K562 (cell line): ENCODE data around the gene HDAC3. TPM values are rescaled to one million over a fixed set of nuclear protein-coding genes. Genes with fewer than 3 reads are reported as not detected.

ENCODE experiments used
- ATF4 ChIP-seq: fragments of 450-650 bp; formaldehyde crosslinking; IDR thresholded peaks from 2 replicates; pipeline ENCODE4 v1.4.0; 2022; ENCODE audit warnings: mild to moderate bottlenecking, moderate library complexity
- CCNT2 ChIP-seq: IDR thresholded peaks from 2 replicates; pipeline ENCODE4 v1.6.1; 2011; ENCODE audit warnings: borderline replicate concordance, low read depth, mild to moderate bottlenecking, moderate library complexity, mixed read lengths, low read length; ENCODE audit not compliant: insufficient read length; ENCODE audit errors: extremely low read depth
- E2F6 ChIP-seq, 2 experiments: IDR thresholded peaks; 2 replicates each; pipeline ENCODE4 v1.6.1; 2011; ENCODE audit warnings: borderline replicate concordance in 1 of 2, control low read depth in 1 of 2, low read depth in 1 of 2, low read length in 1 of 2, mild to moderate bottlenecking in 1 of 2, mixed read lengths in 1 of 2, moderate library complexity in 1 of 2; ENCODE audit not compliant: insufficient read depth in 1 of 2, insufficient read length in 1 of 2, poor library complexity in 1 of 2, severe bottlenecking in 1 of 2; ENCODE audit errors: extremely low read depth in 1 of 2
- ETS2 ChIP-seq: IDR thresholded peaks from 2 replicates; pipeline ENCODE4 v1.6.1; 2016; ENCODE audit warnings: borderline replicate concordance, missing genetic modification characterization, mild to moderate bottlenecking, moderate library complexity, missing compliant biosample characterization; ENCODE audit not compliant: poor library complexity, severe bottlenecking
- FOXA3 ChIP-seq, 2 experiments: fragments of 450-650 bp in 1 of 2; sonication (generic) in 1 of 2; formaldehyde crosslinking; IDR thresholded peaks in 1 of 2; conservative IDR thresholded peaks in 1 of 2; 2 replicates each; pipeline versions ENCODE4 v1.4.0 to v1.8.0; 2020 to 2022; ENCODE audit warnings: mild to moderate bottlenecking in 2 of 2, missing genetic modification reagents in 1 of 2
- HDAC1 ChIP-seq, 2 experiments: fragments of 450-650 bp; IDR thresholded peaks; 2 replicates each; pipeline ENCODE4 v1.6.1; 2016 to 2017; ENCODE audit warnings: inconsistent platforms in 1 of 2, mild to moderate bottlenecking in 1 of 2, moderate library complexity in 1 of 2
- JUND ChIP-seq, 2 experiments: IDR thresholded peaks; 2 replicates in 1 of 2; 3 replicates in 1 of 2; pipeline ENCODE4 v1.6.1; 2011; ENCODE audit warnings: borderline replicate concordance in 2 of 2, low read depth in 2 of 2, low read length in 2 of 2, improper control_type of control experiment in 1 of 2, missing biosample characterization in 1 of 2, missing genetic modification characterization in 1 of 2, missing genetic modification reagents in 1 of 2
- MAFG ChIP-seq: fragments of 450-650 bp; conservative IDR thresholded peaks from 2 replicates; pipeline ENCODE4 v1.6.1; 2016; ENCODE audit warnings: missing genetic modification characterization, missing compliant biosample characterization
- MAZ ChIP-seq, 2 experiments: fragments of 450-650 bp in 1 of 2; sonication (generic) in 1 of 2; formaldehyde crosslinking; IDR thresholded peaks in 1 of 2; conservative IDR thresholded peaks in 1 of 2; 2 replicates each; pipeline versions ENCODE4 v1.4.0 to v1.5.0; 2020; ENCODE audit warnings: mild to moderate bottlenecking in 1 of 2, missing genetic modification reagents in 1 of 2
- MCM7 ChIP-seq, 2 experiments: fragments of 450-650 bp; IDR thresholded peaks; 2 replicates each; pipeline ENCODE4 v1.6.1; 2016 to 2018
- MEF2A ChIP-seq: IDR thresholded peaks from 2 replicates; pipeline ENCODE4 v1.6.1; 2011; ENCODE audit warnings: low read depth, mild to moderate bottlenecking, low read length, moderate library complexity; ENCODE audit not compliant: control insufficient read depth
- PHF8 ChIP-seq: fragments of 200-600 bp; sonication (generic); IDR thresholded peaks from 2 replicates; pipeline ENCODE4 v1.6.1; 2012; ENCODE audit warnings: mixed run types, mild to moderate bottlenecking, inconsistent platforms, low read length, moderate library complexity, borderline replicate concordance
- RB1 ChIP-seq: fragments of 450-650 bp; IDR thresholded peaks from 2 replicates; pipeline ENCODE4 v1.6.1; 2017; ENCODE audit warnings: low read depth, mild to moderate bottlenecking
- SPI1 ChIP-seq: IDR thresholded peaks from 2 replicates; pipeline ENCODE4 v1.6.1; 2011; ENCODE audit warnings: low read depth, low read length, control low read depth, borderline replicate concordance
- TEAD2 ChIP-seq: fragments of 450-650 bp; IDR thresholded peaks from 2 replicates; pipeline ENCODE4 v1.6.1; 2016; ENCODE audit warnings: missing genetic modification characterization, control low read depth, missing compliant biosample characterization
- U2AF2 ChIP-seq: fragments of 200-400 bp; formaldehyde crosslinking; optimal IDR thresholded peaks from 2 replicates; pipeline ENCODE3; 2017; ENCODE audit warnings: low read depth, mild to moderate bottlenecking, low read length
- VEZF1 ChIP-seq: fragments of 200-800 bp; sonication (Bioruptor generic); IDR thresholded peaks from 2 replicates; pipeline ENCODE4 v1.6.1; 2017; ENCODE audit warnings: missing genetic modification characterization, missing compliant biosample characterization
- ZC3H11A ChIP-seq: IDR thresholded peaks from 2 replicates; pipeline ENCODE4 v1.6.1; 2012; ENCODE audit warnings: low read depth, low read length, improper control_type of control experiment
- ZFP1 ChIP-seq: fragments of 450-650 bp; formaldehyde crosslinking; IDR thresholded peaks from 2 replicates; pipeline ENCODE4 v1.4.0; 2020; ENCODE audit warnings: mild to moderate bottlenecking, mixed read lengths
- ZFPM2 ChIP-seq: fragments of 250-450 bp; sonication (Bioruptor Pico); IDR thresholded peaks from 2 replicates; pipeline ENCODE4 v1.5.1; 2022; ENCODE audit warnings: mild to moderate bottlenecking
- ZNF12 ChIP-seq: sonication (generic); formaldehyde crosslinking; IDR thresholded peaks from 2 replicates; pipeline ENCODE4 v1.4.0; 2020; ENCODE audit warnings: mild to moderate bottlenecking, missing genetic modification reagents
- ZNF146 ChIP-seq: IDR thresholded peaks from one replicate; pipeline ENCODE4 v1.6.1; 2018; ENCODE audit warnings: missing compliant biosample characterization; ENCODE audit not compliant: unreplicated experiment
- ZNF224 ChIP-seq: sonication (generic); formaldehyde crosslinking; IDR thresholded peaks from 2 replicates; pipeline ENCODE4 v1.8.0; 2022; ENCODE audit warnings: mild to moderate bottlenecking, missing genetic modification reagents
- ZNF764 ChIP-seq: fragments of 250-450 bp; sonication (Bioruptor Pico); IDR thresholded peaks from 2 replicates; pipeline ENCODE4 v1.4.0; 2020; ENCODE audit warnings: low read depth, mild to moderate bottlenecking, moderate library complexity
- polyA plus RNA-seq, 8 experiments: library from polyadenylated mRNA; depleted of rRNA in 4 of 8; stranded (reverse) in 5 of 8; unstranded in 3 of 8; fragments of >200 nt; fragmentation: Nextera tagmentation in 2 of 8; fragmentation: Illumina TruSeq in 1 of 8; extraction: Ambion mirVana in 2 of 8; extraction: Trizol in 1 of 8; gene quantifications; 2 replicates each; pipeline versions ENCODE4 v1.2.1 to v1.2.3, GENCODE V29; 2011 to 2014; ENCODE audit warnings: inconsistent platforms in 1 of 8, missing spikeins in 1 of 8
- total RNA-seq, 7 experiments: library from RNA; depleted of rRNA in 6 of 7; stranded (reverse); fragments of >200 nt in 6 of 7; fragmentation: Illumina TruSeq in 2 of 7; extraction: Trizol in 2 of 7; gene quantifications; 2 replicates each; pipeline versions ENCODE4 v1.2.1 to v1.2.3, GENCODE V29; 2011 to 2021; ENCODE audit warnings: low replicate concordance in 1 of 7

The HDAC3 gene
- total and polyA plus RNA-seq, 9 of the 15 experiments (the other 6 are each of a cell fraction or from before 2014, with no cell fraction given) = 89.7 to 191 (median 119) TPM

- TF ChIP-seq VEZF1 (CRISPR knock-in tag) = peak; percentile 89
- TF ChIP-seq ETS2 = no peak
- no peak for TF ChIP-seq ZC3H11A
- peak; percentile 52; the same call in 1 of the 2 replicates for TF ChIP-seq SPI1
- no peak for TF ChIP-seq ZNF146 (CRISPR knock-in tag)
- peak; percentile 95 for TF ChIP-seq PHF8
- TF ChIP-seq MCM7 (IDR thresholded peaks at IDR 0.05) = no peak
- TF ChIP-seq MAFG = no peak
- no peak for TF ChIP-seq TEAD2 (tag)
- TF ChIP-seq JUND (IDR thresholded peaks at IDR 0.05; ENCODE audit: borderline replicate concordance, low read depth, low read length) = 0 out of 2 replicates have a peak, but pooled peaks have one; percentile 2
- peak; percentile 28; the same call in 1 of the 3 replicates for TF ChIP-seq JUND (tag; IDR thresholded peaks at IDR 0.05; ENCODE audit: borderline replicate concordance, low read depth, low read length)
- peak in 1 of 2 experiments; percentile 32 for TF ChIP-seq E2F6 (IDR thresholded peaks at IDR 0.05; ENCODE audit: borderline replicate concordance in 1 of 2, extremely low read depth in 1 of 2, insufficient read depth in 1 of 2, insufficient read length in 1 of 2, low read depth in 1 of 2, low read length in 1 of 2, poor library complexity in 1 of 2, severe bottlenecking in 1 of 2)
- TF ChIP-seq HDAC1 (IDR thresholded peaks at IDR 0.05) = peak in 1 of 2 experiments; percentile 24; a peak in 1 of 4 replicates
- TF ChIP-seq MEF2A = no peak
- TF ChIP-seq FOXA3 (CRISPR knock-in tag; conservative IDR thresholded peaks at IDR 0.05 in 1 of 2, IDR thresholded peaks at IDR 0.05 in 1 of 2) = no peak
- TF ChIP-seq ZNF764 (CRISPR knock-in tag) = no peak
- TF ChIP-seq ZFP1 (CRISPR knock-in tag) = no peak
- no peak for TF ChIP-seq ZNF224
- peak; percentile 79; the same call in 1 of the 2 replicates for TF ChIP-seq RB1
- TF ChIP-seq U2AF2 = no peak
- peak in 1 of 2 experiments; percentile 75; a peak in 2 of 4 replicates for TF ChIP-seq MAZ (CRISPR knock-in tag; conservative IDR thresholded peaks at IDR 0.05 in 1 of 2, IDR thresholded peaks at IDR 0.05 in 1 of 2)
- TF ChIP-seq CCNT2 = peak; percentile 66
- TF ChIP-seq ZFPM2 (CRISPR knock-in tag) = no peak
- TF ChIP-seq ATF4 (CRISPR knock-in tag) = no peak
- no peak for TF ChIP-seq ZNF12 (CRISPR knock-in tag)
Measured at GRCh38 chr5:141636413-141637122, at the start of gene HDAC3, which contains the start of gene RELL2 (continued).
